GM19238 (cell line): ENCODE data around the gene HMGN1.
"Not testable (repeated sequence)": the region's sequence is repeated elsewhere in the genome, so short reads cannot be mapped to it uniquely, and the experiment has no call there.

Experiments
- DNase-seq: peaks from one replicate; pipeline ENCODE4 v3.0.0; 2011; ENCODE audit warnings: low spot score; ENCODE audit not compliant: insufficient read length

Gene HMGN1

GRCh38 chr21:39348355-39349210 is at the start of gene HMGN1:
TSS of gene HMGN1 (minus strand) at chr21:39349088. CDS start at chr21:39348917, 171 bp downstream.
- DNase-seq: peak; percentile 69

GRCh38 chr21:39397646-39398385 is 48.9 kb upstream of the HMGN1 start:
- no peak for DNase-seq

GRCh38 chr21:39392981-39393380 is 44.1 kb upstream of the HMGN1 start:
- DNase-seq: no peak

GRCh38 chr21:39390212-39390765 is 41.4 kb upstream of the HMGN1 start:
- no peak for DNase-seq

GRCh38 chr21:39388811-39389155 is 39.9 kb upstream of the HMGN1 start:
- DNase-seq: no peak

- peak; percentile 88 for DNase-seq
Observed at GRCh38 chr21:39388038-39388810, 39.3 kb upstream of the HMGN1 start.

- DNase-seq: peak; percentile 90
Observed at GRCh38 chr21:39387461-39388037, 38.7 kb upstream of the HMGN1 start.

- DNase-seq: no peak
Observed at GRCh38 chr21:39386899-39387298, 38.0 kb upstream of the HMGN1 start.

GRCh38 chr21:39386194-39386593 is 37.3 kb upstream of the HMGN1 start:
- DNase-seq: no peak

GRCh38 chr21:39385299-39386145 is 36.6 kb upstream of the HMGN1 start:
- peak; percentile 24 for DNase-seq

GRCh38 chr21:39384674-39385298 is 35.9 kb upstream of the HMGN1 start:
- no peak for DNase-seq

GRCh38 chr21:39382096-39382495 is 33.2 kb upstream of the HMGN1 start:
- DNase-seq: not testable (repeated sequence)

- no peak for DNase-seq
Observed at GRCh38 chr21:39381009-39381408, 32.1 kb upstream of the HMGN1 start.

GRCh38 chr21:39379986-39380891 is 31.4 kb upstream of the HMGN1 start:
- DNase-seq: peak; percentile 89

- no peak for DNase-seq
Observed at GRCh38 chr21:39377444-39378050, 28.7 kb upstream of the HMGN1 start.

- no peak for DNase-seq
Observed at GRCh38 chr21:39375446-39375845, 26.6 kb upstream of the HMGN1 start.

GRCh38 chr21:39374046-39374445 is 25.2 kb upstream of the HMGN1 start:
- no peak for DNase-seq

- DNase-seq: no peak
Observed at GRCh38 chr21:39373634-39374033, 24.7 kb upstream of the HMGN1 start.
